Measurements from ENCODE around the gene GPC1. TPM values are rescaled to one million over a fixed set of nuclear protein-coding genes. Genes with fewer than 3 reads are reported as not detected.

The GPC1 gene
- polyA plus RNA-seq, 1 of the 3 experiments (the other 2 are of a cell fraction): 65.5 TPM

DNA sequence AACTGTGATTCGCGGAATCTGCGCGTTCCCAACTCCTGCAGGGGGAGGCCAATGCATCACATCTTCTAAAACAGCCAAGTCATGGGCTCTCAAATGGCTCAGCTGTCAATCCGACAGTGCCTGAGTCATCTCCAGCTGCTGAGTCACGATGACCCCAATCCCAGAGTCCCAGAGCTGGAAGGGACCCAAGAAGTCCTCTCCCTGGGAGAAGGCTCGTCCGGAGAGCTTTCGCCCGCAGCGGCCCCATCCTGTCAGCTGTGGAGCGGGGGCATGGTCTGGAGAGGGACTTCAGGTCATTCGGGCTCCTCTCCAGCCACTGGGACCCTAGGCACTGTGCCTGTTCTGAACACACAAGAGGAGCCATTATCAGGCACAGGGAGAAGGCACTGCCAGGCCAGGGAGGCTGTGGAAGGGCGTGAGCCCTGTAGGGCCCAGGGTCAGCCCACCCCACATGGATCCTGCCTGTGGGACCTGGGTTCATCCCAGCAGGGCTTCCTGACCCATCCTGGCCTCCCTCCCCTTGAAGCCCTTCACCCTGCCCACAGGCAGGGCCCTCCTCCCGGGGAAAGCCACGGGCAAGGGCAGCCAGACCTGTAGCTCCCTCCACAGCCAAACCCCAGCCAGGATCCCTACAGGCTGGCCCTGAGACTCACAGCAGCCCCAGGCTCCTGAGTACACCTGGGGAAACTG lies 47.6 kb upstream of the GPC1 start (continued):
- TF ChIP-seq, protein P1, sequence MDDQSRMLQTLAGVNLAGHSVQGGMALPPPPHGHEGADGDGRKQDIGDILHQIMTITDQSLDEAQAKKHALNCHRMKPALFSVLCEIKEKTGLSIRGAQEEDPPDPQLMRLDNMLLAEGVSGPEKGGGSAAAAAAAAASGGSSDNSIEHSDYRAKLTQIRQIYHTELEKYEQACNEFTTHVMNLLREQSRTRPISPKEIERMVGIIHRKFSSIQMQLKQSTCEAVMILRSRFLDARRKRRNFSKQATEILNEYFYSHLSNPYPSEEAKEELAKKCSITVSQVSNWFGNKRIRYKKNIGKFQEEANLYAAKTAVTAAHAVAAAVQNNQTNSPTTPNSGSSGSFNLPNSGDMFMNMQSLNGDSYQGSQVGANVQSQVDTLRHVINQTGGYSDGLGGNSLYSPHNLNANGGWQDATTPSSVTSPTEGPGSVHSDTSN (IDR thresholded peaks at IDR 0.05): peak; percentile 93
- TF ChIP-seq, protein P2, sequence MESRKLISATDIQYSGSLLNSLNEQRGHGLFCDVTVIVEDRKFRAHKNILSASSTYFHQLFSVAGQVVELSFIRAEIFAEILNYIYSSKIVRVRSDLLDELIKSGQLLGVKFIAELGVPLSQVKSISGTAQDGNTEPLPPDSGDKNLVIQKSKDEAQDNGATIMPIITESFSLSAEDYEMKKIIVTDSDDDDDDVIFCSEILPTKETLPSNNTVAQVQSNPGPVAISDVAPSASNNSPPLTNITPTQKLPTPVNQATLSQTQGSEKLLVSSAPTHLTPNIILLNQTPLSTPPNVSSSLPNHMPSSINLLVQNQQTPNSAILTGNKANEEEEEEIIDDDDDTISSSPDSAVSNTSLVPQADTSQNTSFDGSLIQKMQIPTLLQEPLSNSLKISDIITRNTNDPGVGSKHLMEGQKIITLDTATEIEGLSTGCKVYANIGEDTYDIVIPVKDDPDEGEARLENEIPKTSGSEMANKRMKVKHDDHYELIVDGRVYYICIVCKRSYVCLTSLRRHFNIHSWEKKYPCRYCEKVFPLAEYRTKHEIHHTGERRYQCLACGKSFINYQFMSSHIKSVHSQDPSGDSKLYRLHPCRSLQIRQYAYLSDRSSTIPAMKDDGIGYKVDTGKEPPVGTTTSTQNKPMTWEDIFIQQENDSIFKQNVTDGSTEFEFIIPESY (IDR thresholded peaks at IDR 0.05; ENCODE audit: borderline replicate concordance, low read depth): peak; percentile 54; the same call in 1 of the 2 replicates
- no peak for TF ChIP-seq RFX5 (IDR thresholded peaks at IDR 0.05; ENCODE audit: low read length)
- TF ChIP-seq MXI1 (IDR thresholded peaks at IDR 0.05; ENCODE audit: low read depth, low read length): no peak
- TF ChIP-seq, protein P3, sequence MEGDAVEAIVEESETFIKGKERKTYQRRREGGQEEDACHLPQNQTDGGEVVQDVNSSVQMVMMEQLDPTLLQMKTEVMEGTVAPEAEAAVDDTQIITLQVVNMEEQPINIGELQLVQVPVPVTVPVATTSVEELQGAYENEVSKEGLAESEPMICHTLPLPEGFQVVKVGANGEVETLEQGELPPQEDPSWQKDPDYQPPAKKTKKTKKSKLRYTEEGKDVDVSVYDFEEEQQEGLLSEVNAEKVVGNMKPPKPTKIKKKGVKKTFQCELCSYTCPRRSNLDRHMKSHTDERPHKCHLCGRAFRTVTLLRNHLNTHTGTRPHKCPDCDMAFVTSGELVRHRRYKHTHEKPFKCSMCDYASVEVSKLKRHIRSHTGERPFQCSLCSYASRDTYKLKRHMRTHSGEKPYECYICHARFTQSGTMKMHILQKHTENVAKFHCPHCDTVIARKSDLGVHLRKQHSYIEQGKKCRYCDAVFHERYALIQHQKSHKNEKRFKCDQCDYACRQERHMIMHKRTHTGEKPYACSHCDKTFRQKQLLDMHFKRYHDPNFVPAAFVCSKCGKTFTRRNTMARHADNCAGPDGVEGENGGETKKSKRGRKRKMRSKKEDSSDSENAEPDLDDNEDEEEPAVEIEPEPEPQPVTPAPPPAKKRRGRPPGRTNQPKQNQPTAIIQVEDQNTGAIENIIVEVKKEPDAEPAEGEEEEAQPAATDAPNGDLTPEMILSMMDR (IDR thresholded peaks at IDR 0.05): no peak

DNA sequence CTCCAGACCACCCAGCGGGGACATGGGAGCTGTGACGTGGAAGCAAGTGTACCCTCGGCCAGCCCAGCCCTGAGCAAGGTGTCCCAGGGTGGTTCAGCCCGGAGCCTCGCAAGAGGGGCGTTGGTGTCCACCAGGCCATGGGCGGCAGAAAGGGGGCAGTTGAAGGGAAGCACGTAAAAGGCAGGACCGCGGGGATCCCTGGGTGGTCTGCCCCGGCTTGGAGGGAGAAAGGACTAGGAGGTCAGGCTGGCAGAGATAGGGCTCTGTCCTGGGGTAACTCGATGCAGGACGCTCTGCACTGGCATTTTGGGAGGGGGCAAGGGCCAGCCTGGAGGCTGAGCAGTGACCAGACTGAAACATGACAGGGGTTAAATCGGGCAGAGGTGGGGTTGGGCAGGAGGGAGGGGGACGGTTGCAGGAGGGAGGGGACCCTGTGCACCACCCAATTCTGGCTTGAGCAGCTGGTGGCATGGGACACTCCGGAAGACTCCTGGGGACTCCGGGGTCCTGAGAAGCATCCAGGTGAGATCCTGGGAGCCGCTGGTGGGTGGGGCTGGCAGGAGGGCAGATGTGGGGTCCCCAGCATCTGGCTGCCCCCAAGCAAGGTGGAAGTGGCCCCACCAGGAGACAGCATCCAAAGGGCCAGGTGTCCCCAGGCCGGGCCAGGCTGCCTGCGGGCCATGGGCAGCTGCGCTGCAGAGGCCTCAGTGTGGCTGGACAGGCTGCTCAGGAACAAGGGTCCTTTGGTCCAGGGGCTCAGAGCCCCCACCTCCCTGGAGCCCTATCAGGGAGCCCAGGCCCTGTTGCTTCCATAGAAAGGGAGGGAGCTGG lies 46.8 kb upstream of the GPC1 start:
- H3K9me3 ChIP-seq: no peaks in the 10 kb centered on the region
- H3K27ac ChIP-seq (ENCODE audit: low read depth in 2 of 2, low read length in 1 of 2): no peak overlapping the region
- no peak overlapping the region for H3K9ac ChIP-seq
- DNase-seq: no peak
- H3K79me2 ChIP-seq (ENCODE audit: insufficient read depth): no peaks in the 10 kb centered on the region
- no peaks in the 10 kb centered on the region for H3F3A ChIP-seq (replicated peaks; ENCODE audit: insufficient read depth)
- H3K4me1 ChIP-seq (ENCODE audit: control insufficient read depth in 1 of 2, insufficient read depth in 2 of 2, low read depth in 1 of 2, low read length in 1 of 2): 0 out of 4 replicates have a peak, but pooled peaks cover 0 to 6% of the 10 kb centered on the region in 2 experiments
- no peaks in the 10 kb centered on the region for H4K20me1 ChIP-seq (ENCODE audit: insufficient read depth)
- ChIA-PET POLR2A (no interaction called here), CTCF (interaction anchor here (0.6 to 1.5 kb wide), 2 partner anchors 50 to 176 kb away, joined by 3 to 5 read pairs; no protein-coding TSS in a partner anchor)
- H3K9me2 ChIP-seq: no peaks in the 10 kb centered on the region
- H3K36me3 ChIP-seq (replicated peaks in 1 of 2; ENCODE audit: control insufficient read depth in 1 of 2, insufficient read depth in 2 of 2, low read length in 1 of 2): no peaks in the 10 kb centered on the region
- TF ChIP-seq RXRA (IDR thresholded peaks at IDR 0.05; ENCODE audit: borderline replicate concordance, low read depth) (no peak), SMC3 (IDR thresholded peaks at IDR 0.05; ENCODE audit: low read depth, low read length) (no peak), TAF1 (IDR thresholded peaks at IDR 0.05; ENCODE audit: borderline replicate concordance, low read depth, low read length) (no peak), FOSL2 (IDR thresholded peaks at IDR 0.05; ENCODE audit: borderline replicate concordance, low read depth) (no peak)
- TF ChIP-seq, protein P1 (IDR thresholded peaks at IDR 0.05): no peak
- no peaks in the 10 kb centered on the region for H3K27me3 ChIP-seq (ENCODE audit: insufficient read depth)
- WGBS (ENCODE audit: low lambda C conversion rate): 90% methylated on average over 17 of the region's 21 CpGs
- H2AFZ ChIP-seq (ENCODE audit: low read depth): no peak overlapping the region
- no peak overlapping the region for H3K4me3 ChIP-seq (ENCODE audit: low read depth in 2 of 2, low read length in 1 of 2)
- no peak overlapping the region for H3K4me2 ChIP-seq

All from SK-N-SH (cell line).